GM23338 (cell line): ENCODE measurements around the gene SCOC. TPM values are rescaled to one million over a fixed set of nuclear protein-coding genes. Genes with fewer than 3 reads are reported as not detected.

Source experiments
- ATAC-seq: fragments of 200-7000 bp; cut with Tn5 transposase; 3 replicates; pipeline ENCODE4 v1.9.1; 2020
- DNase-seq: peaks from one replicate; pipeline ENCODE4 v3.0.0-alpha.2; 2015; ENCODE audit warnings: low spot score
- H2AFZ ChIP-seq: fragments of 200-600 bp; sonication (generic); 2 replicates; pipeline ENCODE4 v1.8.0; 2016; ENCODE audit warnings: antibody characterized with exemption, mild to moderate bottlenecking, moderate library complexity
- H3F3A ChIP-seq: fragments of 200-600 bp; sonication (generic); replicated peaks from 2 replicates; pipeline ENCODE4 v1.8.0; 2017; ENCODE audit warnings: antibody characterized with exemption, mixed run types, low read depth
- H3K27ac ChIP-seq: fragments of 200-600 bp; sonication (generic); 2 replicates; pipeline ENCODE4 v1.6.1; 2016; ENCODE audit warnings: low read depth
- H3K27me3 ChIP-seq: fragments of 200-600 bp; sonication (generic); 2 replicates; pipeline ENCODE4 v1.8.0; 2016; ENCODE audit warnings: mild to moderate bottlenecking, mixed run types, moderate library complexity; ENCODE audit not compliant: insufficient read depth
- H3K36me3 ChIP-seq: fragments of 200-600 bp; sonication (generic); 2 replicates; pipeline ENCODE4 v1.8.0; 2016; ENCODE audit warnings: mild to moderate bottlenecking; ENCODE audit not compliant: insufficient read depth
- H3K4me1 ChIP-seq: fragments of 200-600 bp; sonication (generic); 2 replicates; pipeline ENCODE4 v1.8.0; 2016; ENCODE audit warnings: mild to moderate bottlenecking, moderate library complexity; ENCODE audit not compliant: insufficient read depth
- H3K4me2 ChIP-seq: fragments of 200-600 bp; sonication (generic); 2 replicates; pipeline ENCODE4 v1.7.1; 2017; ENCODE audit warnings: mixed run types
- H3K4me3 ChIP-seq: fragments of 200-600 bp; sonication (generic); 2 replicates; pipeline ENCODE4 v1.6.1; 2016; ENCODE audit warnings: mixed run types
- H3K79me2 ChIP-seq: fragments of 200-600 bp; sonication (generic); replicated peaks from 2 replicates; pipeline ENCODE4 v1.8.0; 2017; ENCODE audit warnings: mild to moderate bottlenecking; ENCODE audit not compliant: insufficient read depth
- H3K9me2 ChIP-seq: fragments of 200-600 bp; sonication (generic); 2 replicates; pipeline ENCODE4 v1.8.0; 2017; ENCODE audit not compliant: insufficient read depth
- H4K20me1 ChIP-seq: fragments of 200-600 bp; sonication (generic); replicated peaks from 2 replicates; pipeline ENCODE4 v1.8.0; 2017; ENCODE audit warnings: mild to moderate bottlenecking; ENCODE audit not compliant: insufficient read depth
- H3K27ac Mint-ChIP-seq: 2 replicates; pipeline ENCODE4 v1.8.0; 2020; ENCODE audit warnings: inconsistent platforms, mild to moderate bottlenecking, moderate library complexity, mixed read lengths
- H3K27me3 Mint-ChIP-seq: 3 replicates; pipeline ENCODE4 v1.8.0; 2022; ENCODE audit warnings: low read depth, mild to moderate bottlenecking, moderate library complexity, mixed read lengths, inconsistent platforms; ENCODE audit not compliant: insufficient read depth, poor library complexity
- H3K36me3 Mint-ChIP-seq: 3 replicates; pipeline ENCODE4 v1.8.0; 2021; ENCODE audit warnings: low read depth, mild to moderate bottlenecking, inconsistent platforms, moderate library complexity, mixed read lengths
- H3K4me1 Mint-ChIP-seq: 3 replicates; pipeline ENCODE4 v1.8.0; 2020; ENCODE audit warnings: mild to moderate bottlenecking, inconsistent platforms, mixed read lengths
- H3K4me3 Mint-ChIP-seq: 3 replicates; pipeline ENCODE4 v1.8.0; 2021; ENCODE audit warnings: moderate library complexity, mild to moderate bottlenecking, inconsistent platforms, mixed read lengths
- H3K9me3 Mint-ChIP-seq: 3 replicates; pipeline ENCODE4 v1.8.0; 2020; ENCODE audit warnings: moderate library complexity, mild to moderate bottlenecking, inconsistent platforms, mixed read lengths
- CREB1 ChIP-seq: fragments of 250-450 bp; sonication (Bioruptor Pico); IDR thresholded peaks from 2 replicates; pipeline ENCODE4 v1.5.0; 2020; ENCODE audit warnings: low read depth, mild to moderate bottlenecking, moderate library complexity
- EZH2 ChIP-seq: fragments of 200-600 bp; sonication (generic); IDR thresholded peaks from one replicate; pipeline ENCODE4 v1.8.0; 2017; ENCODE audit warnings: antibody characterized with exemption, mild to moderate bottlenecking, low read depth; ENCODE audit not compliant: unreplicated experiment
- EZH2phosphoT487 ChIP-seq: fragments of 200-600 bp; sonication (generic); IDR thresholded peaks from one replicate; pipeline ENCODE4 v1.8.1; 2018; ENCODE audit warnings: antibody characterized with exemption; ENCODE audit not compliant: unreplicated experiment
- JUNB ChIP-seq: IDR thresholded peaks from one replicate; pipeline ENCODE4 v1.6.1; 2016; ENCODE audit warnings: antibody characterized with exemption; ENCODE audit not compliant: unreplicated experiment
- NANOG ChIP-seq: IDR thresholded peaks from 2 replicates; pipeline ENCODE4 v1.6.1; 2016; ENCODE audit warnings: antibody characterized with exemption, borderline replicate concordance
- POLR2AphosphoS5 ChIP-seq: IDR thresholded peaks from 2 replicates; pipeline ENCODE4 v1.6.1; 2016; ENCODE audit warnings: antibody characterized with exemption, low read depth
- STAT1 ChIP-seq: IDR thresholded peaks from one replicate; pipeline ENCODE4 v1.6.1; 2016; ENCODE audit warnings: antibody characterized with exemption; ENCODE audit not compliant: unreplicated experiment
- ZNF114 ChIP-seq: fragments of 250-450 bp; sonication (Bioruptor Pico); IDR thresholded peaks from 2 replicates; pipeline ENCODE4 v1.5.0; 2020; ENCODE audit warnings: mild to moderate bottlenecking, moderate library complexity
- ZNF331 ChIP-seq: fragments of 250-450 bp; sonication (Bioruptor Pico); IDR thresholded peaks from 2 replicates; pipeline ENCODE4 v1.5.0; 2020; ENCODE audit warnings: low read depth, mild to moderate bottlenecking, moderate library complexity
- polyA plus RNA-seq: library from polyadenylated mRNA; unstranded; fragments of >200 nt; fragmentation: Nextera tagmentation; extraction: Ambion mirVana; gene quantifications from 2 replicates; pipeline ENCODE4 v1.2.1, GENCODE V29; 2016
- total RNA-seq: library from RNA; depleted of rRNA; stranded (reverse); fragments of >200 nt; shearing (Covaris generic); gene quantifications from 2 replicates; pipeline ENCODE4 v1.2.3, GENCODE V29; 2014
- TF ChIP-seq, protein P1 (sequence below): fragments of 250-450 bp; sonication (Bioruptor Pico); IDR thresholded peaks from 2 replicates; pipeline ENCODE4 v1.5.0; 2020; ENCODE audit warnings: mild to moderate bottlenecking, moderate library complexity
- TF ChIP-seq, protein P2 (sequence below): IDR thresholded peaks from one replicate; pipeline ENCODE4 v1.6.1; 2018; ENCODE audit warnings: antibody characterized with exemption; ENCODE audit not compliant: unreplicated experiment
- TF ChIP-seq, protein P3 (sequence below), 2 experiments: fragments of 200-600 bp in 1 of 2; sonication (generic) in 1 of 2; conservative IDR thresholded peaks; 2 replicates each; pipeline versions ENCODE4 v1.5.1 to v1.6.1; 2016 to 2017; ENCODE audit warnings: antibody characterized with exemption in 2 of 2, low read depth in 2 of 2, mild to moderate bottlenecking in 2 of 2, moderate library complexity in 1 of 2
- TF ChIP-seq, protein P4 (sequence below): IDR thresholded peaks from 2 replicates; pipeline ENCODE4 v1.6.1; 2016; ENCODE audit warnings: antibody characterized with exemption

The SCOC gene
- total and polyA plus RNA-seq, 2 experiments from 2014 or later = 47.2 to 59.5 TPM

DNA sequence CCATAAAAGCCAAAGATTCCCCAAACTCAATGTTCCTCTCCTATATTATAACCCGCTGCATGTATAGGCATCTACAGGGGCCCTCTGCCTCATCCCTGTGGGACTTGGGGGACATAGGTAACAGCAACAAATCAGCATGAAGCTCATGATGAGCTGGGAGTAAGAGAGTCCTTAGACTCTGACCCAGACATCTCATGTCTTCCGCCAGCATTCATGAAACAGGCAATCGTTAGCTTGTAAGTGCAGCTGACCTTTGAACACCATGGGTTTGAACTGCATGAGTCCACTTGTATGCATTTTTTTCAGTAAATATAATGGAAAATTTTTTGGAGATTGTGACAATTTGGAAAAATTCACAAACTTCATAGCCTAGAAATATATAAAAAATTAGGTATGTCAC is 10.4 kb upstream of the SCOC start:
- no peaks in the 10 kb centered on the region for H3K9me2 ChIP-seq
- no peak overlapping the region for H3K27ac Mint-ChIP-seq

More for the DNA sequence above, 10.4 kb upstream of the SCOC start:
- no peaks in the 10 kb centered on the region for H3K36me3 Mint-ChIP-seq
- DNase-seq (no peak), ATAC-seq (no peak)
- H3K4me3 ChIP-seq = no peak overlapping the region
- H3F3A ChIP-seq = no peaks in the 10 kb centered on the region
- TF ChIP-seq, protein P1, sequence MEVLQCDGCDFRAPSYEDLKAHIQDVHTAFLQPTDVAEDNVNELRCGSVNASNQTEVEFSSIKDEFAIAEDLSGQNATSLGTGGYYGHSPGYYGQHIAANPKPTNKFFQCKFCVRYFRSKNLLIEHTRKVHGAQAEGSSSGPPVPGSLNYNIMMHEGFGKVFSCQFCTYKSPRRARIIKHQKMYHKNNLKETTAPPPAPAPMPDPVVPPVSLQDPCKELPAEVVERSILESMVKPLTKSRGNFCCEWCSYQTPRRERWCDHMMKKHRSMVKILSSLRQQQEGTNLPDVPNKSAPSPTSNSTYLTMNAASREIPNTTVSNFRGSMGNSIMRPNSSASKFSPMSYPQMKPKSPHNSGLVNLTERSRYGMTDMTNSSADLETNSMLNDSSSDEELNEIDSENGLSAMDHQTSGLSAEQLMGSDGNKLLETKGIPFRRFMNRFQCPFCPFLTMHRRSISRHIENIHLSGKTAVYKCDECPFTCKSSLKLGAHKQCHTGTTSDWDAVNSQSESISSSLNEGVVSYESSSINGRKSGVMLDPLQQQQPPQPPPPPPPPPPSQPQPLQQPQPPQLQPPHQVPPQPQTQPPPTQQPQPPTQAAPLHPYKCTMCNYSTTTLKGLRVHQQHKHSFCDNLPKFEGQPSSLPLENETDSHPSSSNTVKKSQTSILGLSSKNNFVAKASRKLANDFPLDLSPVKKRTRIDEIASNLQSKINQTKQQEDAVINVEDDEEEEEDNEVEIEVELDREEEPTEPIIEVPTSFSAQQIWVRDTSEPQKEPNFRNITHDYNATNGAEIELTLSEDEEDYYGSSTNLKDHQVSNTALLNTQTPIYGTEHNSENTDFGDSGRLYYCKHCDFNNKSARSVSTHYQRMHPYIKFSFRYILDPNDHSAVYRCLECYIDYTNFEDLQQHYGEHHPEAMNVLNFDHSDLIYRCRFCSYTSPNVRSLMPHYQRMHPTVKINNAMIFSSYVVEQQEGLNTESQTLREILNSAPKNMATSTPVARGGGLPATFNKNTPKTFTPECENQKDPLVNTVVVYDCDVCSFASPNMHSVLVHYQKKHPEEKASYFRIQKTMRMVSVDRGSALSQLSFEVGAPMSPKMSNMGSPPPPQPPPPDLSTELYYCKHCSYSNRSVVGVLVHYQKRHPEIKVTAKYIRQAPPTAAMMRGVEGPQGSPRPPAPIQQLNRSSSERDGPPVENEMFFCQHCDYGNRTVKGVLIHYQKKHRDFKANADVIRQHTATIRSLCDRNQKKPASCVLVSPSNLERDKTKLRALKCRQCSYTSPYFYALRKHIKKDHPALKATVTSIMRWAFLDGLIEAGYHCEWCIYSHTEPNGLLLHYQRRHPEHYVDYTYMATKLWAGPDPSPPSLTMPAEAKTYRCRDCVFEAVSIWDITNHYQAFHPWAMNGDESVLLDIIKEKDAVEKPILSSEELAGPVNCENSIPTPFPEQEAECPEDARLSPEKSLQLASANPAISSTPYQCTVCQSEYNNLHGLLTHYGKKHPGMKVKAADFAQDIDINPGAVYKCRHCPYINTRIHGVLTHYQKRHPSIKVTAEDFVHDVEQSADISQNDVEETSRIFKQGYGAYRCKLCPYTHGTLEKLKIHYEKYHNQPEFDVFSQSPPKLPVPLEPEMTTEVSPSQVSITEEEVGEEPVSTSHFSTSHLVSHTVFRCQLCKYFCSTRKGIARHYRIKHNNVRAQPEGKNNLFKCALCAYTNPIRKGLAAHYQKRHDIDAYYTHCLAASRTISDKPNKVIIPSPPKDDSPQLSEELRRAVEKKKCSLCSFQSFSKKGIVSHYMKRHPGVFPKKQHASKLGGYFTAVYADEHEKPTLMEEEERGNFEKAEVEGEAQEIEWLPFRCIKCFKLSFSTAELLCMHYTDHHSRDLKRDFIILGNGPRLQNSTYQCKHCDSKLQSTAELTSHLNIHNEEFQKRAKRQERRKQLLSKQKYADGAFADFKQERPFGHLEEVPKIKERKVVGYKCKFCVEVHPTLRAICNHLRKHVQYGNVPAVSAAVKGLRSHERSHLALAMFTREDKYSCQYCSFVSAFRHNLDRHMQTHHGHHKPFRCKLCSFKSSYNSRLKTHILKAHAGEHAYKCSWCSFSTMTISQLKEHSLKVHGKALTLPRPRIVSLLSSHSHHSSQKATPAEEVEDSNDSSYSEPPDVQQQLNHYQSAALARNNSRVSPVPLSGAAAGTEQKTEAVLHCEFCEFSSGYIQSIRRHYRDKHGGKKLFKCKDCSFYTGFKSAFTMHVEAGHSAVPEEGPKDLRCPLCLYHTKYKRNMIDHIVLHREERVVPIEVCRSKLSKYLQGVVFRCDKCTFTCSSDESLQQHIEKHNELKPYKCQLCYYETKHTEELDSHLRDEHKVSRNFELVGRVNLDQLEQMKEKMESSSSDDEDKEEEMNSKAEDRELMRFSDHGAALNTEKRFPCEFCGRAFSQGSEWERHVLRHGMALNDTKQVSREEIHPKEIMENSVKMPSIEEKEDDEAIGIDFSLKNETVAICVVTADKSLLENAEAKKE (CRISPR knock-in tag) = no peak
- TF ChIP-seq NANOG (no peak), STAT1 (no peak), ZNF331 (CRISPR knock-in tag) (no peak), POLR2AphosphoS5 (no peak), JUNB (no peak), EZH2 (no peak), CREB1 (CRISPR knock-in tag) (no peak), ZNF114 (CRISPR knock-in tag) (no peak), EZH2phosphoT487 (no peak)
- TF ChIP-seq, protein P2, sequence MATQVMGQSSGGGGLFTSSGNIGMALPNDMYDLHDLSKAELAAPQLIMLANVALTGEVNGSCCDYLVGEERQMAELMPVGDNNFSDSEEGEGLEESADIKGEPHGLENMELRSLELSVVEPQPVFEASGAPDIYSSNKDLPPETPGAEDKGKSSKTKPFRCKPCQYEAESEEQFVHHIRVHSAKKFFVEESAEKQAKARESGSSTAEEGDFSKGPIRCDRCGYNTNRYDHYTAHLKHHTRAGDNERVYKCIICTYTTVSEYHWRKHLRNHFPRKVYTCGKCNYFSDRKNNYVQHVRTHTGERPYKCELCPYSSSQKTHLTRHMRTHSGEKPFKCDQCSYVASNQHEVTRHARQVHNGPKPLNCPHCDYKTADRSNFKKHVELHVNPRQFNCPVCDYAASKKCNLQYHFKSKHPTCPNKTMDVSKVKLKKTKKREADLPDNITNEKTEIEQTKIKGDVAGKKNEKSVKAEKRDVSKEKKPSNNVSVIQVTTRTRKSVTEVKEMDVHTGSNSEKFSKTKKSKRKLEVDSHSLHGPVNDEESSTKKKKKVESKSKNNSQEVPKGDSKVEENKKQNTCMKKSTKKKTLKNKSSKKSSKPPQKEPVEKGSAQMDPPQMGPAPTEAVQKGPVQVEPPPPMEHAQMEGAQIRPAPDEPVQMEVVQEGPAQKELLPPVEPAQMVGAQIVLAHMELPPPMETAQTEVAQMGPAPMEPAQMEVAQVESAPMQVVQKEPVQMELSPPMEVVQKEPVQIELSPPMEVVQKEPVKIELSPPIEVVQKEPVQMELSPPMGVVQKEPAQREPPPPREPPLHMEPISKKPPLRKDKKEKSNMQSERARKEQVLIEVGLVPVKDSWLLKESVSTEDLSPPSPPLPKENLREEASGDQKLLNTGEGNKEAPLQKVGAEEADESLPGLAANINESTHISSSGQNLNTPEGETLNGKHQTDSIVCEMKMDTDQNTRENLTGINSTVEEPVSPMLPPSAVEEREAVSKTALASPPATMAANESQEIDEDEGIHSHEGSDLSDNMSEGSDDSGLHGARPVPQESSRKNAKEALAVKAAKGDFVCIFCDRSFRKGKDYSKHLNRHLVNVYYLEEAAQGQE = no peak
- TF ChIP-seq, protein P3, sequence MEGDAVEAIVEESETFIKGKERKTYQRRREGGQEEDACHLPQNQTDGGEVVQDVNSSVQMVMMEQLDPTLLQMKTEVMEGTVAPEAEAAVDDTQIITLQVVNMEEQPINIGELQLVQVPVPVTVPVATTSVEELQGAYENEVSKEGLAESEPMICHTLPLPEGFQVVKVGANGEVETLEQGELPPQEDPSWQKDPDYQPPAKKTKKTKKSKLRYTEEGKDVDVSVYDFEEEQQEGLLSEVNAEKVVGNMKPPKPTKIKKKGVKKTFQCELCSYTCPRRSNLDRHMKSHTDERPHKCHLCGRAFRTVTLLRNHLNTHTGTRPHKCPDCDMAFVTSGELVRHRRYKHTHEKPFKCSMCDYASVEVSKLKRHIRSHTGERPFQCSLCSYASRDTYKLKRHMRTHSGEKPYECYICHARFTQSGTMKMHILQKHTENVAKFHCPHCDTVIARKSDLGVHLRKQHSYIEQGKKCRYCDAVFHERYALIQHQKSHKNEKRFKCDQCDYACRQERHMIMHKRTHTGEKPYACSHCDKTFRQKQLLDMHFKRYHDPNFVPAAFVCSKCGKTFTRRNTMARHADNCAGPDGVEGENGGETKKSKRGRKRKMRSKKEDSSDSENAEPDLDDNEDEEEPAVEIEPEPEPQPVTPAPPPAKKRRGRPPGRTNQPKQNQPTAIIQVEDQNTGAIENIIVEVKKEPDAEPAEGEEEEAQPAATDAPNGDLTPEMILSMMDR (conservative IDR thresholded peaks at IDR 0.05; ENCODE audit: low read depth in 2 of 2) = no peak
- TF ChIP-seq, protein P4, sequence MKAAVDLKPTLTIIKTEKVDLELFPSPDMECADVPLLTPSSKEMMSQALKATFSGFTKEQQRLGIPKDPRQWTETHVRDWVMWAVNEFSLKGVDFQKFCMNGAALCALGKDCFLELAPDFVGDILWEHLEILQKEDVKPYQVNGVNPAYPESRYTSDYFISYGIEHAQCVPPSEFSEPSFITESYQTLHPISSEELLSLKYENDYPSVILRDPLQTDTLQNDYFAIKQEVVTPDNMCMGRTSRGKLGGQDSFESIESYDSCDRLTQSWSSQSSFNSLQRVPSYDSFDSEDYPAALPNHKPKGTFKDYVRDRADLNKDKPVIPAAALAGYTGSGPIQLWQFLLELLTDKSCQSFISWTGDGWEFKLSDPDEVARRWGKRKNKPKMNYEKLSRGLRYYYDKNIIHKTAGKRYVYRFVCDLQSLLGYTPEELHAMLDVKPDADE = no peak
- no peak overlapping the region for H3K4me3 Mint-ChIP-seq
- H3K27ac ChIP-seq = no peak overlapping the region
- no peaks in the 10 kb centered on the region for H3K4me1 Mint-ChIP-seq
- H3K4me2 ChIP-seq = no peak overlapping the region
- H3K36me3 ChIP-seq = no peaks in the 10 kb centered on the region
- no peaks in the 10 kb centered on the region for H4K20me1 ChIP-seq
- H3K27me3 Mint-ChIP-seq = no peaks in the 10 kb centered on the region
- no peaks in the 10 kb centered on the region for H3K27me3 ChIP-seq
- H3K9me3 Mint-ChIP-seq = no peaks in the 10 kb centered on the region
- no peak overlapping the region; the same call in 1 of the 2 replicates for H2AFZ ChIP-seq
- no peaks in the 10 kb centered on the region for H3K4me1 ChIP-seq
- H3K79me2 ChIP-seq = no peaks in the 10 kb centered on the region
